Vagina (tissue), 2 donors: ENCODE results near the gene CSNK1A1.

Source experiments
- CTCF ChIP-seq, 3 experiments: fragments of 450-650 bp in 2 of 3; fragments of 200-600 bp in 1 of 3; sonication (generic) in 1 of 3; IDR thresholded peaks; one replicate each; pipeline ENCODE4 v1.5.1; 2017 to 2019; ENCODE audit warnings: antibody characterized with exemption in 3 of 3, mild to moderate bottlenecking in 2 of 3, moderate library complexity in 2 of 3
- POLR2A ChIP-seq, 2 donors: fragments of 450-650 bp; IDR thresholded peaks; one replicate each; pipeline ENCODE4 v1.6.1; 2017; ENCODE audit warnings: antibody characterized with exemption in 2 of 2, mild to moderate bottlenecking in 2 of 2, moderate library complexity in 2 of 2
- POLR2AphosphoS5 ChIP-seq, 2 donors: sonication (generic); formaldehyde crosslinking; IDR thresholded peaks; one replicate each; pipeline ENCODE4 v1.9.0; 2017; ENCODE audit warnings: antibody characterized with exemption in 2 of 2, mild to moderate bottlenecking in 2 of 2, low read depth in 1 of 2; ENCODE audit not compliant: insufficient read depth in 1 of 2

- TF ChIP-seq CTCF (IDR thresholded peaks at IDR 0.05) (no peak), POLR2A (IDR thresholded peaks at IDR 0.05) (no peak), POLR2AphosphoS5 (IDR thresholded peaks at IDR 0.05; ENCODE audit: insufficient read depth in 1 of 2, low read depth in 1 of 2) (no peak)
Measured at GRCh38 chr5:149497357-149497756, 53.9 kb downstream of the CSNK1A1 start.
